ENCODE measurements around the gene MRPL48.

DNA sequence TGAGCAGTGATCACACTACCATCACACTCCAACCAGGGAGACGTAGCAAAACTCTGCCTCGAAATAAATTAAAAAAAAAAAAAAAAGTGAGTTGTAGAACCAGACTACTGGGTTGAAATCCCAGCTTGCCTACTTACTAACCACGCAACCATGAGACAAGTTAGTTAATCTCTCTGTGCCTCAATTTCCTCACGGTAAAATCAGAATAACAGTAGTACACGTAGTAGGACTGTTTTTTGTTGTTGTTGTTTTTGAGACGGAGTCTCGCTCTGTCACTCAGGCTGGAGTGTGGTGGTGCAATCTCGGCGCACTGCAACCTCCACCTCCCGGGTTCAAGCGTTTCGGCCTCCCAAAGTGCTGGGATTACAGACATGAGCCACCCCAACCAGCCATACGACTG lies 41.0 kb upstream of the MRPL48 start:
- TF ChIP-seq, protein P1, sequence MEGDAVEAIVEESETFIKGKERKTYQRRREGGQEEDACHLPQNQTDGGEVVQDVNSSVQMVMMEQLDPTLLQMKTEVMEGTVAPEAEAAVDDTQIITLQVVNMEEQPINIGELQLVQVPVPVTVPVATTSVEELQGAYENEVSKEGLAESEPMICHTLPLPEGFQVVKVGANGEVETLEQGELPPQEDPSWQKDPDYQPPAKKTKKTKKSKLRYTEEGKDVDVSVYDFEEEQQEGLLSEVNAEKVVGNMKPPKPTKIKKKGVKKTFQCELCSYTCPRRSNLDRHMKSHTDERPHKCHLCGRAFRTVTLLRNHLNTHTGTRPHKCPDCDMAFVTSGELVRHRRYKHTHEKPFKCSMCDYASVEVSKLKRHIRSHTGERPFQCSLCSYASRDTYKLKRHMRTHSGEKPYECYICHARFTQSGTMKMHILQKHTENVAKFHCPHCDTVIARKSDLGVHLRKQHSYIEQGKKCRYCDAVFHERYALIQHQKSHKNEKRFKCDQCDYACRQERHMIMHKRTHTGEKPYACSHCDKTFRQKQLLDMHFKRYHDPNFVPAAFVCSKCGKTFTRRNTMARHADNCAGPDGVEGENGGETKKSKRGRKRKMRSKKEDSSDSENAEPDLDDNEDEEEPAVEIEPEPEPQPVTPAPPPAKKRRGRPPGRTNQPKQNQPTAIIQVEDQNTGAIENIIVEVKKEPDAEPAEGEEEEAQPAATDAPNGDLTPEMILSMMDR (IDR thresholded peaks at IDR 0.05): no peak
- no peak for TF ChIP-seq POLR2A (IDR thresholded peaks at IDR 0.05)

Measured in body of pancreas (tissue), 4 donors.